Liver (tissue), 3 donors: Measurements from ENCODE around the gene ATF4.

ENCODE experiments used
- CTCF ChIP-seq: fragments of 150-350 bp; IDR thresholded peaks from 2 replicates; pipeline ENCODE4 v1.5.1; 2017; ENCODE audit warnings: improper control_type of control experiment, low read depth, low read length; ENCODE audit not compliant: missing input control
- GABPA ChIP-seq, 2 donors: IDR thresholded peaks in 1 of 2; conservative IDR thresholded peaks in 1 of 2; 2 replicates each; pipeline ENCODE4 v1.6.1; 2016; ENCODE audit warnings: antibody characterized with exemption in 2 of 2, mild to moderate bottlenecking in 1 of 2, moderate library complexity in 1 of 2
- REST ChIP-seq: IDR thresholded peaks from 2 replicates; pipeline ENCODE4 v1.6.1; 2016; ENCODE audit warnings: antibody characterized with exemption, mild to moderate bottlenecking
- RXRA ChIP-seq, 2 donors: IDR thresholded peaks; 2 replicates each; pipeline ENCODE4 v1.6.1; 2017 to 2018; ENCODE audit warnings: antibody characterized with exemption in 2 of 2, mild to moderate bottlenecking in 1 of 2
- SP1 ChIP-seq: IDR thresholded peaks from 2 replicates; pipeline ENCODE4 v1.6.1; 2018; ENCODE audit warnings: antibody characterized with exemption, mild to moderate bottlenecking
- YY1 ChIP-seq: IDR thresholded peaks from 2 replicates; pipeline ENCODE4 v1.6.1; 2016; ENCODE audit warnings: antibody characterized with exemption, mild to moderate bottlenecking
- donor health status: healthy.
- donor health status: healthy.

- TF ChIP-seq YY1 (no peak), CTCF (no peak), RXRA (IDR thresholded peaks at IDR 0.05) (no peak), REST (no peak), SP1 (no peak), GABPA (IDR thresholded peaks at IDR 0.05 in 1 of 2, conservative IDR thresholded peaks at IDR 0.05 in 1 of 2) (no peak)
These were observed 2.4 kb downstream of the ATF4 start for GRCh38 chr22:39522567-39523300.
